Gastroesophageal sphincter (tissue), 4 donors: ENCODE results near the gene PHRF1. TPM values are rescaled to one million over a fixed set of nuclear protein-coding genes. Genes with fewer than 3 reads are reported as not detected.

Source experiments
- ATAC-seq: fragments of 150-250 bp; one replicate; pipeline ENCODE4 v1.9.1; 2016; ENCODE audit warnings: mild to moderate bottlenecking, moderate library complexity
- H3K27ac ChIP-seq, 4 donors: fragments of 200-600 bp; sonication (generic) in 3 of 4; 1 replicate in 3 of 4; 2 replicates in 1 of 4; pipeline ENCODE4 v1.5.1; 2016 to 2019
- H3K27me3 ChIP-seq: fragments of 200-600 bp; sonication (generic); one replicate; pipeline ENCODE4 v1.5.1; 2019
- H3K36me3 ChIP-seq, 2 donors: fragments of 200-600 bp; sonication (generic); one replicate each; pipeline ENCODE4 v1.5.1; 2019; ENCODE audit warnings: control low read depth in 1 of 2
- H3K4me1 ChIP-seq, 3 donors: fragments of 200-600 bp; sonication (generic); 1 replicate in 2 of 3; 2 replicates in 1 of 3; pipeline ENCODE4 v1.5.1; 2016 to 2019; ENCODE audit warnings: control low read depth in 2 of 3
- H3K4me3 ChIP-seq, 2 donors: fragments of 200-600 bp; sonication (generic); one replicate each; pipeline ENCODE4 v1.5.1; 2019; ENCODE audit warnings: mild to moderate bottlenecking in 1 of 2, moderate library complexity in 1 of 2
- H3K9me3 ChIP-seq, 3 donors: fragments of 200-600 bp; sonication (generic); one replicate each; pipeline ENCODE4 v1.5.1; 2017 to 2019; ENCODE audit warnings: control low read depth in 2 of 3
- EP300 ChIP-seq: sonication (generic); formaldehyde crosslinking; IDR thresholded peaks from one replicate; pipeline ENCODE4 v1.6.1; 2017; ENCODE audit warnings: antibody characterized with exemption, mild to moderate bottlenecking
- POLR2A ChIP-seq, 2 donors: fragments of 450-650 bp; IDR thresholded peaks; one replicate each; pipeline ENCODE4 v1.6.1; 2017; ENCODE audit warnings: antibody characterized with exemption in 2 of 2, mild to moderate bottlenecking in 2 of 2, moderate library complexity in 1 of 2
- POLR2AphosphoS5 ChIP-seq: sonication (generic); formaldehyde crosslinking; IDR thresholded peaks from one replicate; pipeline ENCODE4 v1.6.1; 2017; ENCODE audit warnings: antibody characterized with exemption
- WGBS, 2 donors: methylation state at CpG; one replicate each; pipeline ENCODE4 v1.1.5; 2018; ENCODE audit warnings: low coverage in 1 of 2; 5-methylcytosine and 5-hydroxymethylcytosine counted together
- total RNA-seq, 4 donors: library from RNA; depleted of rRNA; stranded (reverse); fragments of >200 nt; gene quantifications; one replicate each; pipeline ENCODE4 v1.1.0, GENCODE V29; 2016
- TF ChIP-seq, protein P1 (sequence below), 4 experiments: fragments of 200-600 bp in 2 of 4; fragments of 450-650 bp in 2 of 4; sonication (generic) in 1 of 4; IDR thresholded peaks; one replicate each; pipeline ENCODE4 v1.5.1; 2017 to 2019; ENCODE audit warnings: antibody characterized with exemption in 4 of 4, mild to moderate bottlenecking in 2 of 4, moderate library complexity in 2 of 4

PHRF1 gene
- total RNA-seq, 4 donors from 2014 or later: 18.0 to 28.0 (median 25.1) TPM

DNA sequence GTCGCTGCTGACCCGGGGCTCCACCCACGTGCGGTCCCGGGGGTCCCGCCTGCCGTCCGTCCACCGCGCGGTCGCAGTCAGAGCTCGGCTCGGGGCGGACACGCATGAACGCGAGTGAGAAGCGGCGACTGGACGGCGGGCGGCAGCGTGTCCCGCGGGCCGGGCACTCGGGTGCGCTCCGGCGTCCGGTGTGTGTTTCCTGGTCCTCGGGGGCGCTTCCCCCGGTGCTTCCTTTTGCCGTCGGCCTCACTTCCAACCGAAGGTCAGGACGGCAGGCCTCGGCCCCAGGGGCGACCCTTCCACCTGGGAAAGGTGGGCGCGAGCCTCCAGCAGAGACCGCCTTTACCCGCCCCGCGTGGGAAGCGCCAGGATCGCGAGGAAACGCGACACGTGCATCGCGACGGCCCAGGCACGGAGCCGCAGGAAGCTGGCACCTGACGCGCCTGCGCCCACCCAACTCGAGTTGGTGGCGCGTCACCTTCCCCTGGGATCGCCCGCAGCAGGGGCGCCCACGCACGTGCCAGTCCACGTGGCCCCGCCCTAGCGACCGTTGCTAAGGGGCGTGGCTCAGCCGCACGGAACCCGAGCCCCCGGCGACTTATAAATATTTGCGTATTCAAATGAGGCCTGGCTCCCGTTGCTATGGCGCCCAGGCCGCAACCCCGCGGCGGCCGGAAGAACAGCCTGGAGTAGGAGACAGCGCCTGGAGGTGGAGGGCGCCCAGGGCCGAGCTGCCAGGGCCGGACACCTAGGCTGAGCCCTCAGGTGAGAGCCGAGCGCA, 39.2 kb upstream of the PHRF1 start, which contains the start of gene LRRC56:
Gene LRRC56 (plus strand): TSS at position 687 of the 781 bp plus-strand sequence. CDS start 3,158 bp downstream, outside the sequence.
- TF ChIP-seq EP300 (no peak), POLR2AphosphoS5 (no peak), POLR2A (IDR thresholded peaks at IDR 0.05) (no peak)
- TF ChIP-seq, protein P1, sequence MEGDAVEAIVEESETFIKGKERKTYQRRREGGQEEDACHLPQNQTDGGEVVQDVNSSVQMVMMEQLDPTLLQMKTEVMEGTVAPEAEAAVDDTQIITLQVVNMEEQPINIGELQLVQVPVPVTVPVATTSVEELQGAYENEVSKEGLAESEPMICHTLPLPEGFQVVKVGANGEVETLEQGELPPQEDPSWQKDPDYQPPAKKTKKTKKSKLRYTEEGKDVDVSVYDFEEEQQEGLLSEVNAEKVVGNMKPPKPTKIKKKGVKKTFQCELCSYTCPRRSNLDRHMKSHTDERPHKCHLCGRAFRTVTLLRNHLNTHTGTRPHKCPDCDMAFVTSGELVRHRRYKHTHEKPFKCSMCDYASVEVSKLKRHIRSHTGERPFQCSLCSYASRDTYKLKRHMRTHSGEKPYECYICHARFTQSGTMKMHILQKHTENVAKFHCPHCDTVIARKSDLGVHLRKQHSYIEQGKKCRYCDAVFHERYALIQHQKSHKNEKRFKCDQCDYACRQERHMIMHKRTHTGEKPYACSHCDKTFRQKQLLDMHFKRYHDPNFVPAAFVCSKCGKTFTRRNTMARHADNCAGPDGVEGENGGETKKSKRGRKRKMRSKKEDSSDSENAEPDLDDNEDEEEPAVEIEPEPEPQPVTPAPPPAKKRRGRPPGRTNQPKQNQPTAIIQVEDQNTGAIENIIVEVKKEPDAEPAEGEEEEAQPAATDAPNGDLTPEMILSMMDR (IDR thresholded peaks at IDR 0.05): no peak
- Histone ChIP-seq H3K4me3 (peak within 1 kb of the TSS in 1 of 2 donors; percentile 87), H3K4me1 (peaks cover 0 to 51% (median 30%) of the 10 kb centered on the region in 3 donors), H3K27me3 (peaks cover 27% of the 10 kb centered on the region), H3K36me3 (peaks cover 0 to 20% of the 10 kb centered on the region in 2 donors), H3K9me3 (no peaks in the 10 kb centered on the region), H3K27ac (peak within 1 kb of the TSS in 3 of 4 donors; percentile 26 to 89 (median 28))
- no CpG with 5 or more reads among the region's 93 CpGs for WGBS, 2 donors
- no peak for ATAC-seq

DNA sequence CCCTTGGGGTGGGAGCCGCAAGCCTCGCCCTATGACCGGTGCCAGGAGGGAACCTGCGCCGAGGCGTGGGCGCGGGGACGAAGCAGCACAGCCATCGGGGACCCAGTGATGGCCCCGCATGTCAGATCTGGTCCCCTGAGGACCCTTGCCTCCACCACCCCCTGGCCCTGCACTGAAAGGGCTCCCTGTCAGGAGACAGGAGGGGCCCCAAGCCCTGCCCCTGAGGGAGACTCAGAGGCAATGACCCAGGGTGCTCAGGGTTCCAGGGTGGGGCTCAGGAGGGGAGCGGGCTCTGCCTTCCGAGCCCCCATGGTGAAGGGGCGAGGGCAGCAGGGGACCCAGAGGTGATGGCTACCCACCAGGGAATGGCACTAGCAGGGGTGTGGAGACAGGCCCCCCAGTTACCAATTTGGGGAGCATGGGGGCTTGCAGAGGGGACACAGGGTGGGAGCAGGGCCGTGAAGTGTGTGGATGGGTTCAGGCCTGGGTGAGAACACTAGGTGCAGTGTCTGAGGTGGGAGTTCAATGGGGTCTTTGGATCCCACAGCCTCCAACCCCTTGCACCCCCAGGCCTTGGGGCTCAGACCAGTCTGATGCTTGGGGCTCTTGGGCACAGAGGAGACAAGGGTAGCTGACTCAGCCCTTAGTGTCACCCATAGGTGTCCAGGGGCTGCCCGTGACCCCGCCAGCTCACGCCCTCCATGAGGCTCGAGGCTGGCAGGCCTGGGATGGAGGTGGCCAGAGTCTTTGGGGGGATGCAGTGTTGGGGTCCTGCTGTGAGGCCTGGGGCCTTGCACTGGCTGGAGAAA, 38.4 kb upstream of the PHRF1 start:
- no CpG with 5 or more reads among the region's 19 CpGs for WGBS, 2 donors
- Histone ChIP-seq H3K4me1 (peaks cover 0 to 45% (median 30%) of the 10 kb centered on the region in 3 donors), H3K9me3 (no peaks in the 10 kb centered on the region), H3K4me3 (peak overlapping the region in 1 of 2 donors; percentile 87), H3K27ac (no peak overlapping the region), H3K27me3 (peaks cover 27% of the 10 kb centered on the region), H3K36me3 (peaks cover 0 to 12% of the 10 kb centered on the region in 2 donors)
- no peak for ATAC-seq
- TF ChIP-seq EP300: no peak
- no peak for TF ChIP-seq POLR2A (IDR thresholded peaks at IDR 0.05)
- TF ChIP-seq POLR2AphosphoS5: no peak
- TF ChIP-seq, protein P1 (IDR thresholded peaks at IDR 0.05): no peak

DNA sequence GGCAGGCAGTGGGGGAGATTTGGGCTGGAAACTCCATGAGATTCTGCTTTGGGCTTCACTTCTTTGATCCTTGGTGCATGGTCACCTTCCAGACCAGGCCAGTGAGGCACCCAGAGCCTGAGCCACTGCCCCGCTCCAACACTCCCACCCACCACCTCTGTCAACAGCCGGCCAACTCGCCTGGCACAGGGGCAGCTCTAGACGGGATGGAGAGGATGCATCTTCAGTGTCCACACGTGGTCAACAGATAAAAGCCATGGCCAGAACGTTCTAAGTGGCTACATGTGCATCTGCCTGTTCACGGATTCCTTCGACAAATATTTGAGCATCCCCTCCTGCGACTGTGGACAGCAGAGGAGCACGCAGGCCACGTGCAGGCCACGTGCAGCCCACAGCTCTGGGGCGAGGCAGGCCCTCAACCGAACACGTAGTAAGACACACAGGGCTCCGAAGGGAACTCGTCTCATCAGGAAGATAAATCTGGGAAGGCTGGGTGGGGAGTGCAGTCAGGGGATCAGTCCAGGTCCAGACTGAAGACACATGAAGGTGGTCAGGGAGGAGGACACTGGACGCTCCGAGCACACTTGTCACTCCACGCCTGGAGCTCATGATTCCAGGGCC, 37.7 kb upstream of the PHRF1 start:
- no peak for TF ChIP-seq EP300
- TF ChIP-seq POLR2AphosphoS5: no peak
- TF ChIP-seq POLR2A (IDR thresholded peaks at IDR 0.05): no peak
- TF ChIP-seq, protein P1 (IDR thresholded peaks at IDR 0.05): no peak
- whole genome bisulfite sequencing, 2 donors: 85 to 92% methylated on average over 5 to 9 of the region's 20 CpGs
- Histone ChIP-seq H3K4me1 (peaks cover 0 to 37% (median 30%) of the 10 kb centered on the region in 3 donors), H3K4me3 (no peak overlapping the region), H3K27ac (no peak overlapping the region), H3K36me3 (peaks cover 0 to 5% of the 10 kb centered on the region in 2 donors), H3K9me3 (no peaks in the 10 kb centered on the region), H3K27me3 (peaks cover 27% of the 10 kb centered on the region)
- ATAC-seq: no peak

DNA sequence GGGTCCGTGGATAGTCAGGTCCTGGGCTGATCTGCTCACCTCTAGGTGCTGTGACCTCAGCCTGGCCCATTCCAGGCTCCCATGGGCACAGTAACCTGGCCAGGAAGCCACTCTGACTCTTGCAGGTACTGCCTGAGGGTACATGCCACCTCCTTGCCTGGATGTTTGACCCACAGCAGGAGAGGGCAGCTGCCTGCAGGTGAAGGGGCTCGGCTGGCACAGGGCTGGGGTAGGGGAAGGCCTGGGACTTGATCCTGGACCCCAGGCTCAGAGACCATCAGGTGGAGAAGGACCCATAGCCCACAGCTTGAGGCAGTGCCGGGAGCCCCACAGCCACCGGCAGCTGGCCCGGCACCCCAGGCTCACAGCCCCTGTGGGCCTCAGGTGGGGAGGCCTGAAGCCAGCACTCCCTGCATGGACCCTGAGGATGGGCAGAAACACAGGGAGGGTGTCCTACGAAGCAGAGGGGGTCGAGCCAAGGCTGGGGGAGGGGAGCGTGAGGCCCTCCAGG, 36.2 kb upstream of the PHRF1 start:
- Histone ChIP-seq H3K4me1 (peaks cover 0 to 25% (median 18%) of the 10 kb centered on the region in 3 donors), H3K27me3 (peaks cover 27% of the 10 kb centered on the region), H3K4me3 (no peak overlapping the region), H3K9me3 (no peaks in the 10 kb centered on the region), H3K36me3 (no peaks in the 10 kb centered on the region), H3K27ac (no peak overlapping the region)
- ATAC-seq: no peak
- WGBS, 2 donors: 77% methylated on average over 5 of the region's 8 CpGs; no CpG with 5 or more reads in 1 of the 2 donors
- TF ChIP-seq, protein P1 (IDR thresholded peaks at IDR 0.05): no peak
- TF ChIP-seq EP300: no peak
- TF ChIP-seq POLR2AphosphoS5: no peak
- no peak for TF ChIP-seq POLR2A (IDR thresholded peaks at IDR 0.05)
